GM20000 (cell line): Measurements from ENCODE around the gene CDC5L.

Experiments
- DNase-seq: peaks from one replicate; pipeline ENCODE4 v3.0.0; 2012; ENCODE audit warnings: low spot score
- CTCF ChIP-seq: IDR thresholded peaks from 2 replicates; pipeline ENCODE4 v1.5.1; 2012; ENCODE audit warnings: mild to moderate bottlenecking, control low read depth; ENCODE audit errors: extremely low read depth, missing control alignments

CDC5L gene

GRCh38 chr6:44472250-44472945 is 84.9 kb downstream of the CDC5L start:
- TF ChIP-seq CTCF = no peak
- DNase-seq = no peak

GRCh38 chr6:44473393-44474189 is 86.1 kb downstream of the CDC5L start:
- TF ChIP-seq CTCF = no peak
- no peak for DNase-seq

GRCh38 chr6:44474190-44474631 is 86.7 kb downstream of the CDC5L start:
- no peak for DNase-seq
- no peak for TF ChIP-seq CTCF

- DNase-seq = no peak
- no peak for TF ChIP-seq CTCF
Observed at GRCh38 chr6:44474643-44475042, 87.1 kb downstream of the CDC5L start.

GRCh38 chr6:44475417-44475778 is 87.9 kb downstream of the CDC5L start:
- DNase-seq = no peak
- TF ChIP-seq CTCF = no peak

GRCh38 chr6:44475779-44476434 is 88.4 kb downstream of the CDC5L start:
- peak; percentile 78 for TF ChIP-seq CTCF

GRCh38 chr6:44476849-44477248 is 89.3 kb downstream of the CDC5L start:
- DNase-seq = no peak
- no peak for TF ChIP-seq CTCF

More at GRCh38 chr6:44475779-44476434, 88.4 kb downstream of the CDC5L start:
- DNase-seq = peak; percentile 84
